Left ventricle myocardium inferior (tissue), 1 donor: Measurements from ENCODE around the gene FSCN2. TPM values are rescaled to one million over a fixed set of nuclear protein-coding genes. Genes with fewer than 3 reads are reported as not detected.
A peak's percentile ranks its signal among the peaks of the same experiment; 100 is the strongest.

Source experiments
- DNase-seq: peaks from one replicate; pipeline ENCODE4 v3.0.0-alpha.2; 2020
- H3K27ac ChIP-seq: fragments of 200-600 bp; replicated peaks from 2 replicates; pipeline ENCODE4 v1.8.0; 2021
- H3K27me3 ChIP-seq: fragments of 200-600 bp; 2 replicates; pipeline ENCODE4 v1.8.0; 2021; ENCODE audit warnings: low read depth
- H3K36me3 ChIP-seq: fragments of 200-600 bp; 2 replicates; pipeline ENCODE4 v1.8.0; 2021
- H3K4me1 ChIP-seq: fragments of 200-600 bp; 2 replicates; pipeline ENCODE4 v1.8.0; 2021
- H3K4me3 ChIP-seq: fragments of 200-600 bp; 2 replicates; pipeline ENCODE4 v1.8.0; 2021; ENCODE audit warnings: mild to moderate bottlenecking, moderate library complexity
- H3K9me3 ChIP-seq: fragments of 200-600 bp; replicated peaks from 2 replicates; pipeline ENCODE4 v1.8.0; 2021
- CTCF ChIP-seq: fragments of 200-600 bp; IDR thresholded peaks from 2 replicates; pipeline ENCODE4 v1.8.0; 2021; ENCODE audit warnings: antibody characterized with exemption, mild to moderate bottlenecking, borderline replicate concordance
- intact Hi-C: fragments of 100-400 bp; cut with micrococcal nuclease; formaldehyde crosslinking; loops from one replicate; pipeline ENCODE4 v1.11.0; 2022
- total RNA-seq: library from RNA; stranded (reverse); fragmentation: NEBNext Ultra II Directional; extraction: Animal tissue kit (Norgen Biotek cat#: 25700); gene quantifications from one replicate; pipeline ENCODE4 v1.2.1, GENCODE V29; 2021
- donor health status: DM: no; HTN: yes; CAD: no; lungs with severe emphysema.

Gene FSCN2
- total RNA-seq, 1 donor from 2014 or later, result 0.38 TPM

- no peaks in the 10 kb centered on the region for H3K27me3 ChIP-seq
- H3K4me1 ChIP-seq, result peaks cover 63% of the 10 kb centered on the region
- H3K27ac ChIP-seq, result peak overlapping the region; percentile 37
- H3K9me3 ChIP-seq, result no peaks in the 10 kb centered on the region
- peaks cover 92% of the 10 kb centered on the region for H3K36me3 ChIP-seq
- no peak for DNase-seq
- no peak overlapping the region for H3K4me3 ChIP-seq
- intact Hi-C loops, result no loop called here
- no peak for TF ChIP-seq CTCF
These were observed 33.3 kb downstream of the FSCN2 start for GRCh38 chr17:81561494-81561885.

GRCh38 chr17:81563861-81564586 is 35.8 kb downstream of the FSCN2 start:
- Histone ChIP-seq H3K4me3 (no peak overlapping the region), H3K36me3 (peaks cover 94% of the 10 kb centered on the region), H3K9me3 (no peaks in the 10 kb centered on the region), H3K27me3 (no peaks in the 10 kb centered on the region), H3K4me1 (peaks cover 55% of the 10 kb centered on the region), H3K27ac (no peak overlapping the region)
- intact Hi-C loops, result no loop called here
- no peak for TF ChIP-seq CTCF
- DNase-seq, result no peak

GRCh38 chr17:81564778-81565177 is 36.6 kb downstream of the FSCN2 start:
- TF ChIP-seq CTCF, result no peak
- intact Hi-C loops, result no loop called here
- Histone ChIP-seq H3K36me3 (peaks cover 97% of the 10 kb centered on the region), H3K9me3 (no peaks in the 10 kb centered on the region), H3K27ac (no peak overlapping the region), H3K27me3 (no peaks in the 10 kb centered on the region), H3K4me3 (no peak overlapping the region), H3K4me1 (peaks cover 47% of the 10 kb centered on the region)
- no peak for DNase-seq

GRCh38 chr17:81565231-81565630 is 37.1 kb downstream of the FSCN2 start:
- DNase-seq, result no peak
- Histone ChIP-seq H3K36me3 (peaks cover 97% of the 10 kb centered on the region), H3K4me3 (no peak overlapping the region), H3K9me3 (no peaks in the 10 kb centered on the region), H3K4me1 (peaks cover 44% of the 10 kb centered on the region), H3K27me3 (no peaks in the 10 kb centered on the region), H3K27ac (peak overlapping the region; percentile 76)
- TF ChIP-seq CTCF, result no peak
- intact Hi-C loops, result no loop called here

GRCh38 chr17:81566461-81567126 is 38.4 kb downstream of the FSCN2 start:
- no peaks in the 10 kb centered on the region for H3K27me3 ChIP-seq
- no peaks in the 10 kb centered on the region for H3K9me3 ChIP-seq
- peak; percentile 61 for DNase-seq
- H3K27ac ChIP-seq, result peak overlapping the region; percentile 76
- H3K4me3 ChIP-seq, result peak overlapping the region; percentile 33
- no peak for TF ChIP-seq CTCF
- intact Hi-C loops, result no loop called here
- peaks cover 97% of the 10 kb centered on the region for H3K36me3 ChIP-seq
- H3K4me1 ChIP-seq, result peaks cover 30% of the 10 kb centered on the region
